ENCODE data around the gene SLC16A11. TPM values are rescaled to one million over a fixed set of nuclear protein-coding genes. Genes with fewer than 3 reads are reported as not detected.

Gene SLC16A11
- total RNA-seq, 1 experiment from 2014 or later, result 0.48 TPM

GRCh38 chr17:7035591-7036368 is 8.1 kb downstream of the SLC16A11 start, which contains the start of gene SLC16A13 (continued):
- TF ChIP-seq GABPB1 (CRISPR knock-in tag; IDR thresholded peaks at IDR 0.05) (peak; percentile 57), E2F5 (CRISPR knock-in tag; IDR thresholded peaks at IDR 0.05) (peak; percentile 73), AFF4 (CRISPR knock-in tag; IDR thresholded peaks at IDR 0.05; ENCODE audit: borderline replicate concordance) (no peak), NR3C1 (CRISPR knock-in tag; conservative IDR thresholded peaks at IDR 0.05; ENCODE audit: low read depth) (0 out of 2 replicates have a peak, but pooled peaks have one; percentile 58), TP53 (CRISPR knock-in tag; IDR thresholded peaks at IDR 0.05) (peak; percentile 90; the same call in 1 of the 2 replicates), ZBTB21 (CRISPR knock-in tag; IDR thresholded peaks at IDR 0.05; ENCODE audit: borderline replicate concordance) (0 out of 2 replicates have a peak, but pooled peaks have one; percentile 74), USF1 (CRISPR knock-in tag; IDR thresholded peaks at IDR 0.05) (peak; percentile 99), SP1 (CRISPR knock-in tag; conservative IDR thresholded peaks at IDR 0.05) (peak; percentile 39; the same call in 1 of the 2 replicates), ZNF416 (CRISPR knock-in tag; IDR thresholded peaks at IDR 0.05) (no peak), CBFB (CRISPR knock-in tag; IDR thresholded peaks at IDR 0.05; ENCODE audit: low read depth) (peak; percentile 81; the same call in 1 of the 2 replicates), FOXK1 (CRISPR knock-in tag; IDR thresholded peaks at IDR 0.05) (peak; percentile 55; the same call in 1 of the 2 replicates), ESRRA (CRISPR knock-in tag; IDR thresholded peaks at IDR 0.05; ENCODE audit: borderline replicate concordance) (peak; percentile 36; the same call in 1 of the 2 replicates), ZMAT4 (CRISPR knock-in tag; IDR thresholded peaks at IDR 0.05) (no peak), OVOL2 (CRISPR knock-in tag; IDR thresholded peaks at IDR 0.05; ENCODE audit: borderline replicate concordance) (no peak)
- TF ChIP-seq, protein P1, sequence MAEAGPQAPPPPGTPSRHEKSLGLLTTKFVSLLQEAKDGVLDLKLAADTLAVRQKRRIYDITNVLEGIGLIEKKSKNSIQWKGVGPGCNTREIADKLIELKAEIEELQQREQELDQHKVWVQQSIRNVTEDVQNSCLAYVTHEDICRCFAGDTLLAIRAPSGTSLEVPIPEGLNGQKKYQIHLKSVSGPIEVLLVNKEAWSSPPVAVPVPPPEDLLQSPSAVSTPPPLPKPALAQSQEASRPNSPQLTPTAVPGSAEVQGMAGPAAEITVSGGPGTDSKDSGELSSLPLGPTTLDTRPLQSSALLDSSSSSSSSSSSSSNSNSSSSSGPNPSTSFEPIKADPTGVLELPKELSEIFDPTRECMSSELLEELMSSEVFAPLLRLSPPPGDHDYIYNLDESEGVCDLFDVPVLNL (CRISPR knock-in tag; IDR thresholded peaks at IDR 0.05; ENCODE audit: borderline replicate concordance, low read depth), result no peak
- TF ChIP-seq, protein P2, sequence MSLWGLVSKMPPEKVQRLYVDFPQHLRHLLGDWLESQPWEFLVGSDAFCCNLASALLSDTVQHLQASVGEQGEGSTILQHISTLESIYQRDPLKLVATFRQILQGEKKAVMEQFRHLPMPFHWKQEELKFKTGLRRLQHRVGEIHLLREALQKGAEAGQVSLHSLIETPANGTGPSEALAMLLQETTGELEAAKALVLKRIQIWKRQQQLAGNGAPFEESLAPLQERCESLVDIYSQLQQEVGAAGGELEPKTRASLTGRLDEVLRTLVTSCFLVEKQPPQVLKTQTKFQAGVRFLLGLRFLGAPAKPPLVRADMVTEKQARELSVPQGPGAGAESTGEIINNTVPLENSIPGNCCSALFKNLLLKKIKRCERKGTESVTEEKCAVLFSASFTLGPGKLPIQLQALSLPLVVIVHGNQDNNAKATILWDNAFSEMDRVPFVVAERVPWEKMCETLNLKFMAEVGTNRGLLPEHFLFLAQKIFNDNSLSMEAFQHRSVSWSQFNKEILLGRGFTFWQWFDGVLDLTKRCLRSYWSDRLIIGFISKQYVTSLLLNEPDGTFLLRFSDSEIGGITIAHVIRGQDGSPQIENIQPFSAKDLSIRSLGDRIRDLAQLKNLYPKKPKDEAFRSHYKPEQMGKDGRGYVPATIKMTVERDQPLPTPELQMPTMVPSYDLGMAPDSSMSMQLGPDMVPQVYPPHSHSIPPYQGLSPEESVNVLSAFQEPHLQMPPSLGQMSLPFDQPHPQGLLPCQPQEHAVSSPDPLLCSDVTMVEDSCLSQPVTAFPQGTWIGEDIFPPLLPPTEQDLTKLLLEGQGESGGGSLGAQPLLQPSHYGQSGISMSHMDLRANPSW (CRISPR knock-in tag; conservative IDR thresholded peaks at IDR 0.05; ENCODE audit: low read depth), result peak; percentile 79; the same call in 1 of the 2 replicates
